Mesothelial cell of epicardium (in vitro differentiated cells): Measurements from ENCODE around the gene ABHD3. TPM values are rescaled to one million over a fixed set of nuclear protein-coding genes. Genes with fewer than 3 reads are reported as not detected.
A peak's percentile ranks its signal among the peaks of the same experiment; 100 is the strongest.
"Not testable (repeated sequence)": the region's sequence is repeated elsewhere in the genome, so short reads cannot be mapped to it uniquely, and the experiment has no call there.

Source experiments
- DNase-seq, 2 experiments: peaks; one replicate each; pipeline ENCODE4 v3.0.0; 2021; ENCODE audit warnings: low spot score in 2 of 2; ENCODE audit not compliant: unreplicated experiment in 2 of 2
- H3K27ac Mint-ChIP-seq: 2 replicates; pipeline ENCODE4 v1.8.0; 2021; ENCODE audit warnings: mixed read lengths
- H3K27me3 Mint-ChIP-seq: 2 replicates; pipeline ENCODE4 v1.8.0; 2021; ENCODE audit warnings: low read depth, mixed read lengths
- H3K36me3 Mint-ChIP-seq: 2 replicates; pipeline ENCODE4 v1.8.0; 2021; ENCODE audit warnings: mixed read lengths
- H3K4me1 Mint-ChIP-seq: 2 replicates; pipeline ENCODE4 v1.8.0; 2021; ENCODE audit warnings: mixed read lengths
- H3K4me3 Mint-ChIP-seq: 2 replicates; pipeline ENCODE4 v1.8.0; 2021; ENCODE audit warnings: mild to moderate bottlenecking, moderate library complexity, mixed read lengths
- H3K9me3 Mint-ChIP-seq: 2 replicates; pipeline ENCODE4 v1.8.0; 2021; ENCODE audit warnings: mixed read lengths
- CTCF ChIP-seq: fragments of 200-600 bp; sonication (generic); IDR thresholded peaks from one replicate; pipeline ENCODE4 v1.5.0; 2021; ENCODE audit warnings: antibody characterized with exemption; ENCODE audit not compliant: unreplicated experiment
- total RNA-seq: library from RNA; stranded (reverse); gene quantifications from 3 replicates; pipeline ENCODE4 v1.2.1, GENCODE V29; 2021

ABHD3 gene
- total RNA-seq, 1 donor from 2014 or later, result 6.0 TPM

- Mint-ChIP-seq H3K36me3 (no peaks in the 10 kb centered on the region), H3K27me3 (no peaks in the 10 kb centered on the region), H3K4me1 (peaks cover 44% of the 10 kb centered on the region), H3K9me3 (peaks cover 10% of the 10 kb centered on the region), H3K27ac (peak overlapping the region; percentile 48), H3K4me3 (peak overlapping the region; percentile 73)
- no peak for TF ChIP-seq CTCF
- DNase-seq, result no peak
These were observed 37.7 kb upstream of the ABHD3 start for GRCh38 chr18:21742315-21742687.

GRCh38 chr18:21741562-21742314 is 37.2 kb upstream of the ABHD3 start:
- no peaks in the 10 kb centered on the region for H3K27me3 Mint-ChIP-seq
- peak overlapping the region; percentile 48 for H3K27ac Mint-ChIP-seq
- H3K9me3 Mint-ChIP-seq, result peaks cover 16% of the 10 kb centered on the region
- TF ChIP-seq CTCF, result no peak
- H3K36me3 Mint-ChIP-seq, result no peaks in the 10 kb centered on the region
- H3K4me1 Mint-ChIP-seq, result peaks cover 40% of the 10 kb centered on the region
- H3K4me3 Mint-ChIP-seq, result peak overlapping the region; percentile 73
- DNase-seq, result peak in 1 of 2 experiments; percentile 52

GRCh38 chr18:21741312-21741561 is 36.7 kb upstream of the ABHD3 start:
- Mint-ChIP-seq H3K4me1 (peaks cover 35% of the 10 kb centered on the region), H3K36me3 (peaks cover 4% of the 10 kb centered on the region), H3K27ac (no peak overlapping the region), H3K9me3 (peaks cover 21% of the 10 kb centered on the region), H3K4me3 (peak overlapping the region; percentile 73), H3K27me3 (no peaks in the 10 kb centered on the region)
- TF ChIP-seq CTCF, result no peak
- DNase-seq, result no peak

- H3K9me3 Mint-ChIP-seq, result peaks cover 24% of the 10 kb centered on the region
- peak; percentile 99 to 100 for DNase-seq
- no peak for TF ChIP-seq CTCF
- peak within 1 kb of the TSS; percentile 93 for H3K4me3 Mint-ChIP-seq
- no peaks in the 10 kb centered on the region for H3K27me3 Mint-ChIP-seq
- H3K4me1 Mint-ChIP-seq, result peaks cover 32% of the 10 kb centered on the region
- H3K27ac Mint-ChIP-seq, result peak within 1 kb of the TSS; percentile 99
- H3K36me3 Mint-ChIP-seq, result peaks cover 6% of the 10 kb centered on the region
These were observed 36.2 kb upstream of the ABHD3 start, which contains the start of gene MIB1 for GRCh38 chr18:21740538-21741311. Gene MIB1, plus strand, starts transcription at chr18:21740792. Its CDS starts 792 bp downstream, at chr18:21741584.

GRCh38 chr18:21739604-21740537 is 35.3 kb upstream of the ABHD3 start:
- TF ChIP-seq CTCF, result no peak
- Mint-ChIP-seq H3K27me3 (no peaks in the 10 kb centered on the region), H3K4me3 (peak overlapping the region; percentile 93), H3K4me1 (peaks cover 31% of the 10 kb centered on the region), H3K9me3 (peaks cover 26% of the 10 kb centered on the region), H3K27ac (peak overlapping the region; percentile 99), H3K36me3 (peaks cover 6% of the 10 kb centered on the region)
- DNase-seq, result no peak

GRCh38 chr18:21736926-21737325 is 32.4 kb upstream of the ABHD3 start:
- Mint-ChIP-seq H3K4me1 (peaks cover 10% of the 10 kb centered on the region), H3K9me3 (peaks cover 29% of the 10 kb centered on the region)
- H3K36me3 Mint-ChIP-seq, H3K4me3 Mint-ChIP-seq, H3K27ac Mint-ChIP-seq, H3K27me3 Mint-ChIP-seq, DNase-seq: not testable (repeated sequence)
